Measurements from ENCODE around the gene GUCY1A1.

Gene GUCY1A1

GRCh38 chr4:155620637-155621036 is 46.0 kb upstream of the GUCY1A1 start:
- Histone ChIP-seq H3K9me2 (ENCODE audit: low read depth, low read length) (no peaks in the 10 kb centered on the region), H4K20me1 (ENCODE audit: insufficient read depth, low read length) (no peaks in the 10 kb centered on the region), H3K79me2 (ENCODE audit: insufficient read depth, low read length) (no peaks in the 10 kb centered on the region), H3K27ac (ENCODE audit: low read depth, low read length, poor library complexity, severe bottlenecking) (no peak overlapping the region), H3K27me3 (ENCODE audit: insufficient read depth, low read length) (no peaks in the 10 kb centered on the region), H3K4me3 (ENCODE audit: low read depth, low read length, poor library complexity, severe bottlenecking) (no peak overlapping the region), H2AFZ (ENCODE audit: low read length) (no peak overlapping the region), H3K4me2 (ENCODE audit: low read length) (no peak overlapping the region), H3K36me3 (ENCODE audit: insufficient read depth, low read length) (no peaks in the 10 kb centered on the region), H3K4me1 (ENCODE audit: insufficient read depth, low read length, severe bottlenecking) (no peaks in the 10 kb centered on the region), H3F3A (ENCODE audit: insufficient read depth, low read length) (no peaks in the 10 kb centered on the region), H3K9me3 (ENCODE audit: low read length) (no peaks in the 10 kb centered on the region), H3K9ac (ENCODE audit: low read length) (no peak overlapping the region)
- TF ChIP-seq EZH2 (IDR thresholded peaks at IDR 0.05; ENCODE audit: borderline replicate concordance, low read length) (no peak), CTCF (IDR thresholded peaks at IDR 0.05; ENCODE audit: low read length) (no peak)

DNA sequence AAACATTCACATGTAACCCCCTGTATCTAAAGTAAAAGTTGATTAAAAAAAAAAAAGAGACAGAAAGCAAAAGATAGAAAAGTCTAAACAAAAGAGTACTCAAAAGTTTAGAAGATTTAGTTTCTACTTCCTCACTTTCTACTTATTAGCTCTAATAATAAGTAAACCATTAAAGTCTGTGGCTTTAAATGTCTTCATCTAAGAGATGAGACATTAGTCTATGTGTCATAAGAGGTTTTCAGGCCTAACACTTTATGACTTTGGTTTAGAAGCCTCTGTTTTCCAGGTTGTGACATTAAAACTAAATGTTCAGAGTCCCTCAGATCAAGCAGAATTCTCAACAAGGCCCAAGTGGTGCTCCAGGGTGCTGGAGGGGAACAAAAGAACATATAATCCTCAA is 42.2 kb upstream of the GUCY1A1 start:
- H3K4me2 ChIP-seq (ENCODE audit: low read length) = no peak overlapping the region
- H3K27ac ChIP-seq (ENCODE audit: low read depth, low read length, poor library complexity, severe bottlenecking) = no peak overlapping the region
- no peaks in the 10 kb centered on the region for H3K36me3 ChIP-seq (ENCODE audit: insufficient read depth, low read length)
- H3K9ac ChIP-seq (ENCODE audit: low read length) = no peak overlapping the region
- no peaks in the 10 kb centered on the region for H3K9me3 ChIP-seq (ENCODE audit: low read length)
- no peaks in the 10 kb centered on the region for H4K20me1 ChIP-seq (ENCODE audit: insufficient read depth, low read length)
- no peaks in the 10 kb centered on the region for H3F3A ChIP-seq (ENCODE audit: insufficient read depth, low read length)
- no peak overlapping the region for H2AFZ ChIP-seq (ENCODE audit: low read length)
- TF ChIP-seq EZH2 (IDR thresholded peaks at IDR 0.05; ENCODE audit: borderline replicate concordance, low read length) (no peak), CTCF (IDR thresholded peaks at IDR 0.05; ENCODE audit: low read length) (no peak)
- H3K79me2 ChIP-seq (ENCODE audit: insufficient read depth, low read length) = no peaks in the 10 kb centered on the region
- no peak overlapping the region for H3K4me3 ChIP-seq (ENCODE audit: low read depth, low read length, poor library complexity, severe bottlenecking)
- H3K9me2 ChIP-seq (ENCODE audit: low read depth, low read length) = no peaks in the 10 kb centered on the region
- H3K27me3 ChIP-seq (ENCODE audit: insufficient read depth, low read length) = no peaks in the 10 kb centered on the region
- no peaks in the 10 kb centered on the region for H3K4me1 ChIP-seq (ENCODE audit: insufficient read depth, low read length, severe bottlenecking)

DNA sequence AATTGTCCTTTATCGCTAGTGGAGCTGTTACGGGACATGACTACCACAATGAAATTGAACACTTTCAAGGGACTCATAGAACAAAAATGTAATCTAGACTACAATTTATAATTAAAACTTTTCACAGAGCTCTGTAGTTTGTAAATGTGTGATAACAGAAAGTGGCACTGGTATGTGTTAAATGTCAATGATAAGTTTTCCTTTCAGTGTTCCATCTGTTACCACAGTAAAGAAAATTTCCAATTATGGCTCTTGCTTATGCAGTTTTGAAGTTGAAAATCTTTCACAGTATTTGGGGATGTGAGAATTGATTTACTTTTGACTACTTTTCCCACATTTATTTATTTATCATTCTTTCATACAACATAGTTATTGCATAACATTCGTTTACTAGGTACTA is 40.1 kb upstream of the GUCY1A1 start:
- H3K36me3 ChIP-seq (ENCODE audit: insufficient read depth, low read length) = no peaks in the 10 kb centered on the region
- H3K9me2 ChIP-seq (ENCODE audit: low read depth, low read length) = no peaks in the 10 kb centered on the region
- H3K27ac ChIP-seq (ENCODE audit: low read depth, low read length, poor library complexity, severe bottlenecking) = no peak overlapping the region
- H3K9me3 ChIP-seq (ENCODE audit: low read length) = no peaks in the 10 kb centered on the region
- no peak for TF ChIP-seq EZH2 (IDR thresholded peaks at IDR 0.05; ENCODE audit: borderline replicate concordance, low read length)
- TF ChIP-seq CTCF (IDR thresholded peaks at IDR 0.05; ENCODE audit: low read length) = no peak
- no peak overlapping the region for H3K4me2 ChIP-seq (ENCODE audit: low read length)
- H3K4me3 ChIP-seq (ENCODE audit: low read depth, low read length, poor library complexity, severe bottlenecking) = no peak overlapping the region
- H3K9ac ChIP-seq (ENCODE audit: low read length) = no peak overlapping the region
- H3K79me2 ChIP-seq (ENCODE audit: insufficient read depth, low read length) = no peaks in the 10 kb centered on the region
- no peaks in the 10 kb centered on the region for H4K20me1 ChIP-seq (ENCODE audit: insufficient read depth, low read length)
- no peak overlapping the region for H2AFZ ChIP-seq (ENCODE audit: low read length)
- no peaks in the 10 kb centered on the region for H3K4me1 ChIP-seq (ENCODE audit: insufficient read depth, low read length, severe bottlenecking)
- H3K27me3 ChIP-seq (ENCODE audit: insufficient read depth, low read length) = no peaks in the 10 kb centered on the region
- H3F3A ChIP-seq (ENCODE audit: insufficient read depth, low read length) = no peaks in the 10 kb centered on the region
